GM18519 (cell line): ENCODE results near the gene RNASE4.

ENCODE experiments used
- ATAC-seq: cut with Tn5 transposase; IDR thresholded peaks from one replicate; pipeline ENCODE4 v1.9.1; 2021; ENCODE audit warnings: mild to moderate bottlenecking, moderate library complexity; ENCODE audit not compliant: unreplicated experiment, low FRiP score

Gene RNASE4

DNA sequence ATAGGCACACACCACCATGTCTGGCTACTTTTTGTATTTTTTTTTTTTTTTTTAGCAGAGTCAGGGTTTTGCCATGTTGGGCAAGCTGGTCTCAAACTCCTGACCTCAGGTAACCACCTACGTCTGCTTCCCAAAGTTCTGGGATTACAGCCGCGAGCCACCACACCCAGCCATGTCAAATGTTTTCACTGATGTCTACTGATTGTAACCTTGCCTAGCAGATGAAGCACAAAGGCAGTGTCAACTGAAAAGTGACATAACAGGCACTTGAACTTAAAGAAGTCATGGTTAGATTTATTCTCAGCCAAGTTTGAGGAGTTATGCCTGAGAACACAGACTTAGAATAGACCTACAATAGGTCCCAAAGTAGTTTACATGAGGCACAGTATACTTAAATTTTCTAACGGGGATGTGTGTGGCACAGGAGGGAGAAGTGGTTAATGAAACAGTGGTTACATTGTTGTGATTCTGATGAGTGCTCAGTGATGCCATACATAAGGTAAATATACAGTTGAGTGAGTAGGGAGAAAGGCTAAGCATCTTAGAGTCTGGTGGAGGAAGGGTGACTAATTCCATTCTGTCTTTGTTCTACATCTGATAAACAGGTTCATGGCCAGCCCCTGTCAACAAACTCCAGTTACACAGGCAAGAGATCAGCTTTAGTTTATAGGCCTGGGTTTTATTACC lies 12.6 kb upstream of the RNASE4 start:
- ATAC-seq = no peak

- ATAC-seq = no peak
These were observed 8.7 kb upstream of the RNASE4 start for GRCh38 chr14:20675669-20676068.

- ATAC-seq = no peak
These were observed 8.3 kb upstream of the RNASE4 start for GRCh38 chr14:20676072-20676471.

DNA sequence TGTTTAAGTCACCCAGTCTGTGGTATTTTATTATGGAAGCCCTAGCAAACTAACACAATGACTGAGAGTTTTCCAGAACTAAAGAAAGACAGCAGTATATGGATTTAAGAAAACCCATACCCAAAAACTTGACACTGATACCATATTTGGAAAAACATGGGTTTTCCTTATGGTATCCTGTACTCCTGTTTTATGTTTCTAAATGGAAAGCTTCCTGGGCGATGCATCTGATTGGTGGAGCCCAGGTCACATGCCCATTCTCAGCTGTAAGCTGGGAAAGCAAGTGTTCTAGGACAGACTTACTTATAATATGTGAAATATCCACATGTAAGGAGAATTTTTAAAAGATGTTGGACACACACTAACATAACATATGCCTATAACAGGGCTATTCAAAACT lies 4.5 kb upstream of the RNASE4 start:
- ATAC-seq = no peak

- ATAC-seq = no peak
These were observed 4.0 kb upstream of the RNASE4 start for GRCh38 chr14:20680363-20680762.

GRCh38 chr14:20680843-20681347 lies 3.5 kb upstream of the RNASE4 start:
- no peak for ATAC-seq

DNA sequence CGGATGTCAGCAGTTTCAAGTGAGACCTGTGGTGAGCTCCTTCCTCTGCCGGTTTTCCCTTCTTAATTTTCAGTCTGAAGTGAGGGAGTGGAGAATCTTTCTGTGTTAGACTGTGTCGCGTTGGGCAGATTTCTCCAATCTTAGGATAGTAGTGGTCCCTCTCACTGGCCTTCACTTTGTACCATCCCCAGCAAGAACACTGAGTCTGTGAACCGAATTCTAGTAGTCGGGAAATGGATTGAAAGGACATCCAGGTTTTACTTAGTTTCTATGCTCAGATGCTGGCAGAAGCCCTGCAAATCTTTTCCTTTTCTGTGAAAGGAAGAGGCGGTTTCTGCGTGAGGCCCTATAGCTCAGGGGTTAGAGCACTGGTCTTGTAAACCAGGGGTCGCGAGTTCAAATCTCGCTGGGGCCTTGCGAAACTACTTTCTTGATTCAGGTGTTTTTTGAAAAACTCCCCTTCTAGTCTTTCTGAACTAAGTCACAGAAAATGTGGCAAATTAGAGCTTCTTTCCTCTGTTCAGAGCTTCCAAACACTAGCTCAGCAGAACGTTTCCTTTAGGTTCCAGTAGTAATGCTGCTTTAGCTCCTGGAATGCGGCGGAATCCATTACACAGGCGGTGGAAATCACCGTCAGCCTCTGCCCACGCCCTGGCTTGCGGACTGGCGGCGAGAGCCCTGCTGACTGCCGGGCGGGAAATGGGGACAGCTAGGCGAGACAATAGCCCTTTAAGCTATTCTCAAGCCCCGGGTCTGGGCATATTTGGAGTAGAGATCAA lies 2.8 kb upstream of the RNASE4 start:
- no peak for ATAC-seq

GRCh38 chr14:20682127-20682434 lies 2.3 kb upstream of the RNASE4 start:
- ATAC-seq = no peak

DNA sequence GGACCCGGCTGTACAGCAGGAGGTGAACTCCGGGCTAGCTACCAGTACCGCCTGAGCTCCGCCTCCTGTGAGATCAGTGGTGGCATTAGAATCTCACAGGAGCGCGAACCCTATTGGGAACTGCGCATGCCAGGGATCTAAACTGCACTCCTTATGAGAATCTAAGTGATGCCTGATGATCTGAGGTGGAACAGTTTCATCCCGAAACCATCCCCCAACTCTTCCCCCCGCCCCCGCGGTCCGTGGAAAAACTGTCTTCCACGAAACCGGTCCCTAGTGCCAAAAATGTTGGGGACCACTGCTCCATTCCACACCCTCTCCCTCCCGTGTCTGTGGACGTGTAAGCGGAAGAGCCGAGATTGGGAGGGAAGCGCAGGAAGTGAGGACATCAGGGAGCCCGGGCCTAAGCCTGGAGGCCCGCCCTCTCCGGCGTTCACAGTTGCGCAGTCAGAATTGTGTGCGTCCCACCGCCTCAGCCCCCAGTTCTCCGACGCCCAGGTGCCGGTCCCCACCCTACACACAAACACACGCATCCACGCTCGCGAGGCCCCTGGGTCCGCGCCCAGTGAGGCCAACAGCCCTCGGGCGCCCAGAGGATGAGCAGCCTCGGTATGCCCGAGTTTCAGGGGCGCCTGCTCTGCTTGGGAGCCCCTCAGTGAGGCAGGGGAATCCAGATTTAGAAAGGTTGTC lies 1.8 kb upstream of the RNASE4 start:
- ATAC-seq = peak; percentile 35

- ATAC-seq = peak; percentile 19
These were observed 1.1 kb upstream of the RNASE4 start for GRCh38 chr14:20683125-20683890.

DNA sequence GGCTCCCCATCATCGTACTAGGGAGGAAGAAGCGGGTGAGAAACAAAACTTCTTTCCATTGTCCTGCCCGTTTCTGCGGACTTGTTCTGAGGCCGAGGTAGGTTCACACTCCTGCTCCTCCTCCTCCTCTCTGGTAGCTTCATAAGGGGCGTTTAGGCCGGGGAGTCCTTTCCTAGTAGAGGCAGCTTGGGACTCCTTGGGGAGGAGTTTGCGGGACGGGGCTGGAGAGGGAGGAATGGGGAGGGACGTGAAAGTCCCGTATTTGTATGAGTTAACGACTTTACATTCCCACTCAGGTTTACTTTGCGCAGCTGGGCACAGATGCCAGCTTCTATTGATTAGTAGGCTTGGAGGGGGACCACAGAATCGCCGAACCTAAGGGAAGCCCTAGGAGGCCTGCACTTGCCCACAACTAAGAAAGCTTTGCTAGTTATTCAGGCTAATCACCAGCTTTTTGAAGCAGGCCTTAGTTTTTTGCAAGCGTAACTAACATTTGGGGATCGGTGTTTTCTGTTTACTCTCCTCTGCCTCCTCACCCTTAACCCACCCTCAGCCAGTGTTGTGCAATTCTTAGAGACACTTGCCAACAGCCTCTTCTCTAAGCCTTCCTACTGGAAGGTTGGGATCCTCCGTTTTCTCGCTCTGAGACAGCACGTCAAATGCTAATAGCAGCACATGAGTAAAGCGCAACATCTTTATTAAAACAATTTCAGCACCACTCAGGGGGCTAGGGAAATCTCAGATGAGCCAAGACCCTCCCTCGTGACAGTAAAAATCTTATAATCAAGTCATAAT lies 499 bp downstream of the RNASE4 start:
- no peak for ATAC-seq

DNA sequence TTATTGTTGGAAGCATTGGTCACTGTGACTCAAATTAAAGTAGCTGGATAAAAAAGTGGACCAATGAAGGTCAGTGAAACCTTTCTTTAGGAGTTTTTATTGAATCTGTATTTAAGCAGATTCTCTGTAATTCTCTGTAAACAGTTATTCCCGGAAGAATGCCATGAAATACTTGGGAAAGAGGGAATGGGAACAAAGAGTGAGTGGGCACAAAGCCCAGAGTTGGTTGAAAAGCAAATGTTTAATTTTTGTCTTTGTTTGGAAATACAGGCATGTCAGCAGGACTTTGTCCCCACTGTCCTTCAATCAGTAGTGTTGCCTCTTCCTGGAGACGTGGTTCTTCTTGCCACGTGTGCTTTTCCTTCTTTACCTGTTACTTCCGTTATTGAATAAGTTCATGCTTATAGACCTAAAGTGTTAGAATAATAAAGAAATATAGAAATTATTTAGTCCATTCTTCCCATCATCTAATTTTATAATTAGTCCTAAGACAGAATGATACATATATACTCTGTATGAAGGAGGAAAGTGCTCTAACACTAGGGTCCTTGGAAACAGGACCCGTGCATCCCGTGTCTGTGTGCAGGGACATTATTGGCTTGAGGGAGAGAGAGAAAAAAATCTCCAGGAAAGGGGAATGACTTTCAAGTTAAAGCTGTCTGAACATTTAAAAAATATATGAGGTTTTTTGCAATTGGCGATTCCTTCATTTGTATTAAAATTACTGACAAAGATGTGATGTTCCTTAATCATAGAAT lies 2.2 kb downstream of the RNASE4 start:
- ATAC-seq = no peak

- ATAC-seq = no peak
These were observed 3.2 kb downstream of the RNASE4 start for GRCh38 chr14:20687362-20688166.

- no peak for ATAC-seq
These were observed 3.9 kb downstream of the RNASE4 start, which contains the start of gene ANG for GRCh38 chr14:20688167-20688839. Gene ANG (plus strand): TSS chr14:20688764. CDS start chr14:20693565, 4,801 bp downstream.

GRCh38 chr14:20690848-20691640 lies 6.7 kb downstream of the RNASE4 start:
- no peak for ATAC-seq

- ATAC-seq = no peak
These were observed 7.9 kb downstream of the RNASE4 start for GRCh38 chr14:20692116-20692751.

GRCh38 chr14:20696764-20697163 lies 12.4 kb downstream of the RNASE4 start:
- no peak for ATAC-seq
